Kidney epithelial cell (primary cell): ENCODE data around the gene PSPN. TPM values are rescaled to one million over a fixed set of nuclear protein-coding genes. Genes with fewer than 3 reads are reported as not detected.
A peak's percentile ranks its signal among the peaks of the same experiment; 100 is the strongest.

Experiments used
- DNase-seq: peaks from one replicate; pipeline ENCODE4 v3.0.0-alpha.2; 2010; ENCODE audit warnings: low read depth
- H3K27me3 ChIP-seq: 2 replicates; pipeline ENCODE4 v1.6.0; 2011; ENCODE audit warnings: low read length; ENCODE audit not compliant: control insufficient read depth, insufficient read depth
- H3K36me3 ChIP-seq: 2 replicates; pipeline ENCODE4 v1.5.1; 2011; ENCODE audit warnings: low read length; ENCODE audit not compliant: control insufficient read depth, insufficient read depth
- H3K4me3 ChIP-seq: 2 replicates; pipeline ENCODE4 v1.5.1; 2011; ENCODE audit warnings: low read depth, mild to moderate bottlenecking, control low read depth, low read length
- total RNA-seq: library from RNA; depleted of rRNA; stranded (reverse); fragments of >200 nt; gene quantifications from 2 replicates; pipeline ENCODE4 v1.2.3, GENCODE V29; 2015
- TF ChIP-seq, protein P1 (sequence below): IDR thresholded peaks from 2 replicates; pipeline ENCODE4 v1.5.1; 2011; ENCODE audit warnings: mild to moderate bottlenecking, moderate library complexity, low read length, control low read depth, inconsistent platforms; ENCODE audit not compliant: insufficient read depth, poor library complexity, severe bottlenecking

The PSPN gene
- total RNA-seq, 1 donor from 2014 or later: 1.5 TPM

DNA sequence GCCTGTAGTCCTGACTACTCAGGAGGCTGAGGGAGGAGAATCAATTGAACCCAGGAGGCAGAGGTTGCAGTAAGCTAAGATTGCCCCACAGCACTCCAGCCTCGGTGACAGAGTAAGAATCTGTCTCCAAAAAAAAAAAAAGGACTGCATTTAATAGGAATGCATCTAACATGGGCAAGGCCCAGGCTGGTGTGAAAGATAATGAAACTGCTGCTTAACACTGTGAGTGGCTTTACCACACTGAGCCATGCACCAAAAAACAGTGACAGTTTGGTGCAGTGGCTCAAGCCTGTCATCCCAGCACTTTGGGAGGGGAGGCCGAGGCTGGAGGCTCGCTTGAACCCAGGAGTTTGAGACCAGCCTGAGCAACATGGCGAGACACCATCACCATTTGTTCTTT, 8.6 kb upstream of the PSPN start:
- Histone ChIP-seq H3K36me3 (peaks cover 1% of the 10 kb centered on the region), H3K27me3 (no peaks in the 10 kb centered on the region), H3K4me3 (no peak overlapping the region)
- TF ChIP-seq, protein P1, sequence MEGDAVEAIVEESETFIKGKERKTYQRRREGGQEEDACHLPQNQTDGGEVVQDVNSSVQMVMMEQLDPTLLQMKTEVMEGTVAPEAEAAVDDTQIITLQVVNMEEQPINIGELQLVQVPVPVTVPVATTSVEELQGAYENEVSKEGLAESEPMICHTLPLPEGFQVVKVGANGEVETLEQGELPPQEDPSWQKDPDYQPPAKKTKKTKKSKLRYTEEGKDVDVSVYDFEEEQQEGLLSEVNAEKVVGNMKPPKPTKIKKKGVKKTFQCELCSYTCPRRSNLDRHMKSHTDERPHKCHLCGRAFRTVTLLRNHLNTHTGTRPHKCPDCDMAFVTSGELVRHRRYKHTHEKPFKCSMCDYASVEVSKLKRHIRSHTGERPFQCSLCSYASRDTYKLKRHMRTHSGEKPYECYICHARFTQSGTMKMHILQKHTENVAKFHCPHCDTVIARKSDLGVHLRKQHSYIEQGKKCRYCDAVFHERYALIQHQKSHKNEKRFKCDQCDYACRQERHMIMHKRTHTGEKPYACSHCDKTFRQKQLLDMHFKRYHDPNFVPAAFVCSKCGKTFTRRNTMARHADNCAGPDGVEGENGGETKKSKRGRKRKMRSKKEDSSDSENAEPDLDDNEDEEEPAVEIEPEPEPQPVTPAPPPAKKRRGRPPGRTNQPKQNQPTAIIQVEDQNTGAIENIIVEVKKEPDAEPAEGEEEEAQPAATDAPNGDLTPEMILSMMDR: no peak
- DNase-seq: no peak

DNA sequence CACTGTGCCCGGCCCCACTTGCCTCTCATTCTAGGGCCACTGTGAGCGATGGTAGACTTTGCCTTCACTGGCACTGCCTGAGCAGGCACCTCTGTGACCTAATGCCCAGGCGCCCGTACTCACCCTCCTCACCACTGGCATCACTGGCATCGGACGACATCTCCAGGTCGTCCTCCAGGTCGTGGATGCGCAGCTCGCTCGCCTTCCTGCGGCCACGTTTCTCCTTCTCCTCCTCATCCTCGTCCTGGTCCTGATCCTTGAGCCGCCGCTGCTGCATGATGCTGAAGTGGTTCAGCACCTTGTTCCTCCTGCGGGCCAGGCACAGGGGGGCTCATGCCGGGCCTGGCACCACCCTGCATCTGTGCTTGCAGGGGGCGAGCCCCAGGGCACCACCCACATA, 7.5 kb upstream of the PSPN start:
- TF ChIP-seq, protein P1: no peak
- Histone ChIP-seq H3K4me3 (no peak overlapping the region), H3K36me3 (peaks cover 1% of the 10 kb centered on the region), H3K27me3 (no peaks in the 10 kb centered on the region)
- no peak for DNase-seq

DNA sequence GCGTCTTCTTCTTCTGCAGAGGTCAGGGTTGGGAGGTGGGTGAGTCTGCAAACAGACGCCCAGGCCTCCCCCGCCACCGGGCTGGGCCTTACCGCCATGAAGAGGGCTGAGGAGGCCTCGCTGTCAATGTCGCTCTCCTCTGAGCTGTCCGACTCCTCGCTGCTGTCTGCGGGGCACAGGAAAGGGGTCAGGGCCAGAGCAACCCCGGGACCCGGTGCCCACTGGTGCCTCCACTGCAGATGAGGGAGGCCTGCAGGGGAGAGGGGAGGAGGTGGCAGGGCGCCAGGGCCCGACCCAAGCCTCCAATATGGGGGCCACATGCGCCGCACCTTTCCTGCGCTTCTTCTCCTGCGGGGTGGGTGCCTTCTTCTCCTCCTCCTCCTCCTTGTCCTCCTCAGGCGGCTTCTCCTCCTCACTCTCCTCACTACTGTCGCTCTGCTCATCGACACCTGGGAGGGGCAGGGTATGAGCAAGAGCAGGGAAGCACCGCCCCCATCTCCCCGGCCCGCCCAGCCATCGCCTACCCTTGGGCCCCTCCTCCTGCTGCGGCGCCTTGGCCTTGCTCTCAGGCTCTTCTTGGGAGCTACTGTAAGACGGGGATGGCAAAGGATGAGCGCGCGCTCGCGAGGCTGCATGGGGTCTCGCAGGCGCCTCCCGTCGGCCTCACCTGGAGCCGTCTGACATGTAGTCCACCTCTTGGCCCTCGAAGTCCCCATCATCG, 5.5 kb upstream of the PSPN start:
- H3K36me3 ChIP-seq: peaks cover 1% of the 10 kb centered on the region
- no peak overlapping the region for H3K4me3 ChIP-seq
- H3K27me3 ChIP-seq: no peaks in the 10 kb centered on the region

DNA sequence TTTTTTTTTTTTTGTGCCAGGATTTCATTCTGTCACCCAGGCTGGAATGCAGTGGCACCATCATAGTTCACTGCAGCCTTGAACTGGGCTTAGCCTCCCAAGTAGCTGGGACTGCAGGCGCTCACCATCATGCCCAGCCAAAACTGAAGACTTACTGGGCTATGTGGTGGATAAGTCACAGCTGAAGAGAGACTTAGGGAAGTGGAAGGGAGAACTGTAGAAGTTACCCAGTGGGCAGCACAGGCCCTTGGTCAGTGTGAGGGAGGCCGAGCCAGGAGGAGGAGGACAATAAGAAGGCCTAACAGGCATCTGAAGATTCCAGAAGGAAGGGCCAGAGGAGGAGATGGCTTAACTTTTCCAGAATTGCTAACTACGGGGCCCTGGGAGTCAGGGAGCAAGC, 4.0 kb upstream of the PSPN start:
- no peak overlapping the region for H3K4me3 ChIP-seq
- TF ChIP-seq, protein P1: no peak
- H3K27me3 ChIP-seq: no peaks in the 10 kb centered on the region
- DNase-seq: no peak
- peaks cover 1% of the 10 kb centered on the region for H3K36me3 ChIP-seq

More for the DNA sequence above, 5.5 kb upstream of the PSPN start:
- DNase-seq: no peak
- TF ChIP-seq, protein P1: no peak

DNA sequence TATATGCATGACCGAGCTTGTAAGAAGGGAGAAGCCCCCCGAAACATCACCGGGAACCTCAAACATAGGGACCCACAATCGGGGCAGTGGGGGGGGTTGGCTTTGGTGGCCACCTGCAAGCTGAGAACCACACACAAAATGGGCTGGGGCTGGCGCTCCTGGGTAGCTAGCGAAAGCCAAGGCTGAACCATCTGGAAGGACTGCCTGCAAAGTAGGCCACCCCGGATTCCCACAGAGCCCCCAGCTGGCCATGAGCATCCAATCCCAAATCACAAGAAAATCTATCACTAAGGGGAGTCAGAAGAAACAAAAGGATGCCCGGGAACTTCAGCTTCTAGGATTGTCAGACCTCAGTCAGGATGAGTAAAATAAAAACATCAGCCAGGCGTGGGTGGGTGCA, 2.8 kb upstream of the PSPN start:
- Histone ChIP-seq H3K27me3 (no peaks in the 10 kb centered on the region), H3K36me3 (peaks cover 1% of the 10 kb centered on the region), H3K4me3 (no peak overlapping the region)
- DNase-seq: no peak
- TF ChIP-seq, protein P1: no peak

DNA sequence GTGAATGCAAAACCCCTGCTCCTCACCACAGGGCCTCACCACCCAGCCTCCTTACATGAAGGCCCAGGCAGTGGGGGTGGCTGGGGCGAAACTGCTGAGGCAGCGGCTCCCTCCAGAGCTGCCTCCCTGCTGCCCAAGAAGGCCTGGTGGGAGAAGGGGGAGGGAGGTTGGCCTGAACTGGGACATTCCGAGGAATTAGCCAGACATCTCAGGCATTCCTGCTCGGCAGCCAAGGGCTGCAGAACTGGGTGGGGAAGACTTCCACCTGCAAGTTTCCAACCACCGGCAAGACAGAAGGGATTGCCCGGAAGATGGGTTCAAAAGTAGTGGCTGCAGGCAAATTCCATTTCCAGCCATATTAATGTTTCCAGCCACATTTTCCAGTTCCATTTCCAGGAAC, 2.3 kb upstream of the PSPN start:
- Histone ChIP-seq H3K36me3 (peaks cover 1% of the 10 kb centered on the region), H3K27me3 (no peaks in the 10 kb centered on the region), H3K4me3 (no peak overlapping the region)
- peak; percentile 58 for DNase-seq
- TF ChIP-seq, protein P1: no peak
